ENCODE measurements around the gene PDE6H.

The PDE6H gene

DNA sequence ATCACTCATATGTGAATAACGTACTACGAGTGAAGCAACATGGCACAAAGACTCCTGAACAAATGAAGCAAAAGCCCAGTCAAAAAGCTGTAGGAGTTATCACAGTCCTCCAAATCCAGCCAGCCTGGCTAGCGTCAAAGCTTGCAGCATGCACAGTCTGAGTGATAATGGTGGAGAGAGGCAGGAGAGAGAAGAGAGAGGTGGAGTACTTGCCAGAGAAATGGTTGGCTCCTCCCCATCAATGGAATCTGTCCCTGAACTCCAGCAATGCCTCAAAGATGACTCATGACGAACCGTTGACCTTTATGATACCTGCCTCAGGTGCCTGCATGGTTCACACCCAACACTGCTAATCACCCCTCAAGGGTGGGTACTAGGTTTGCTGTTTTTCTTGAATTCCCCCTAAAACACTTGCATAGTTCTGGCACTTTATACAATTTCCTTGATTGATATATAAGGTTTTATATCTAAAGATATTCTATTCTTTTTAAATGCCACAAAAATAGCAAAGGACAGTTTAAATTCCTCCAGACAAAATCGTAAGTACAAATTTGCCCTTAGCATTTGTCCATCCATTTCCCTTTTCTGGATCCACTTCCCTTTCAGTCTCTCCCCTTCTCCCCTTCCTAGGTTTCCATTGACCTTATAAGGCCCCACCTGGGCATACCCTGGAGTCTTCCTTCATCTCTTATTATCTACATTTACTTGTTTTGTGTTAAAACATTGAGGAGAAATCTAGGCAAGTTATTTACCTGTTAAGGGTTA is 21.7 kb upstream of the PDE6H start:
- peak; percentile 15; the same call in 2 of the 3 replicates for ATAC-seq
- TF ChIP-seq ZFP3 (CRISPR knock-in tag; IDR thresholded peaks at IDR 0.05): no peak
- 0 out of 2 replicates have a peak, but pooled peaks have one; percentile 7 for TF ChIP-seq ISL1 (CRISPR knock-in tag; IDR thresholded peaks at IDR 0.05)

DNA sequence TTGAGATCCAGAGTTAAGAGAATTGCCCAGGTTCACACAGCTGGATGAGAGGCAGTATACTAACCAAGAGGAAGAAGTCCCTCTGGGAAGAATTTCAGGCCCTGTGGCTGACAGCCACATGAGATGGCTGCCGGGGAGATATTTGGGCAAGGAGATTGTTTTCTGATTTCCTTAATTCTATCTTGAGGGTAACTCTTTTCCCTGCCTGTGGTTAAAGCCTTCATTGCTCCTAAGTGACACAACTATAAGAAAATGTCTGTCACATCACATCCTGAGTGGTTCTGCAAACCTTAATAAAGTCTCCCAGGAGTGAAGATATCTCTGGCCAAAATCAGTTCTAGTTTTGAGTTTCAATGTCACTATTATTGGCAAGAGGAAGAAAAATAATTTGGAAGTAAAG is 21.0 kb upstream of the PDE6H start:
- no peak for ATAC-seq
- TF ChIP-seq, protein P1, sequence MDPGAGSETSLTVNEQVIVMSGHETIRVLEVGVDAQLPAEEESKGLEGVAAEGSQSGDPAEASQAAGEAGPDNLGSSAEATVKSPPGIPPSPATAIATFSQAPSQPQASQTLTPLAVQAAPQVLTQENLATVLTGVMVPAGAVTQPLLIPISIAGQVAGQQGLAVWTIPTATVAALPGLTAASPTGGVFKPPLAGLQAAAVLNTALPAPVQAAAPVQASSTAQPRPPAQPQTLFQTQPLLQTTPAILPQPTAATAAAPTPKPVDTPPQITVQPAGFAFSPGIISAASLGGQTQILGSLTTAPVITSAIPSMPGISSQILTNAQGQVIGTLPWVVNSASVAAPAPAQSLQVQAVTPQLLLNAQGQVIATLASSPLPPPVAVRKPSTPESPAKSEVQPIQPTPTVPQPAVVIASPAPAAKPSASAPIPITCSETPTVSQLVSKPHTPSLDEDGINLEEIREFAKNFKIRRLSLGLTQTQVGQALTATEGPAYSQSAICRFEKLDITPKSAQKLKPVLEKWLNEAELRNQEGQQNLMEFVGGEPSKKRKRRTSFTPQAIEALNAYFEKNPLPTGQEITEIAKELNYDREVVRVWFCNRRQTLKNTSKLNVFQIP (CRISPR knock-in tag; IDR thresholded peaks at IDR 0.05; ENCODE audit: borderline replicate concordance, low read depth): no peak
- TF ChIP-seq TCF4 (CRISPR knock-in tag; IDR thresholded peaks at IDR 0.05; ENCODE audit: borderline replicate concordance) (no peak), ISL1 (CRISPR knock-in tag; IDR thresholded peaks at IDR 0.05) (no peak), ZNF565 (CRISPR knock-in tag; conservative IDR thresholded peaks at IDR 0.05; ENCODE audit: low read depth) (no peak), OSR1 (CRISPR knock-in tag; IDR thresholded peaks at IDR 0.05) (no peak), PPARA (CRISPR knock-in tag; IDR thresholded peaks at IDR 0.05; ENCODE audit: borderline replicate concordance) (no peak), TOX (CRISPR knock-in tag; IDR thresholded peaks at IDR 0.05; ENCODE audit: borderline replicate concordance) (no peak), ZC3H10 (CRISPR knock-in tag; IDR thresholded peaks at IDR 0.05) (no peak), ZFP3 (CRISPR knock-in tag; IDR thresholded peaks at IDR 0.05) (no peak), CSDC2 (CRISPR knock-in tag; IDR thresholded peaks at IDR 0.05) (no peak), RARB (CRISPR knock-in tag; IDR thresholded peaks at IDR 0.05) (no peak), ZNF70 (CRISPR knock-in tag; IDR thresholded peaks at IDR 0.05) (no peak)
- TF ChIP-seq, protein P2, sequence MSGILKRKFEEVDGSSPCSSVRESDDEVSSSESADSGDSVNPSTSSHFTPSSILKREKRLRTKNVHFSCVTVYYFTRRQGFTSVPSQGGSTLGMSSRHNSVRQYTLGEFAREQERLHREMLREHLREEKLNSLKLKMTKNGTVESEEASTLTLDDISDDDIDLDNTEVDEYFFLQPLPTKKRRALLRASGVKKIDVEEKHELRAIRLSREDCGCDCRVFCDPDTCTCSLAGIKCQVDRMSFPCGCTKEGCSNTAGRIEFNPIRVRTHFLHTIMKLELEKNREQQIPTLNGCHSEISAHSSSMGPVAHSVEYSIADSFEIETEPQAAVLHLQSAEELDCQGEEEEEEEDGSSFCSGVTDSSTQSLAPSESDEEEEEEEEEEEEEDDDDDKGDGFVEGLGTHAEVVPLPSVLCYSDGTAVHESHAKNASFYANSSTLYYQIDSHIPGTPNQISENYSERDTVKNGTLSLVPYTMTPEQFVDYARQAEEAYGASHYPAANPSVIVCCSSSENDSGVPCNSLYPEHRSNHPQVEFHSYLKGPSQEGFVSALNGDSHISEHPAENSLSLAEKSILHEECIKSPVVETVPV (CRISPR knock-in tag; IDR thresholded peaks at IDR 0.05): no peak
- TF ChIP-seq, protein P3, sequence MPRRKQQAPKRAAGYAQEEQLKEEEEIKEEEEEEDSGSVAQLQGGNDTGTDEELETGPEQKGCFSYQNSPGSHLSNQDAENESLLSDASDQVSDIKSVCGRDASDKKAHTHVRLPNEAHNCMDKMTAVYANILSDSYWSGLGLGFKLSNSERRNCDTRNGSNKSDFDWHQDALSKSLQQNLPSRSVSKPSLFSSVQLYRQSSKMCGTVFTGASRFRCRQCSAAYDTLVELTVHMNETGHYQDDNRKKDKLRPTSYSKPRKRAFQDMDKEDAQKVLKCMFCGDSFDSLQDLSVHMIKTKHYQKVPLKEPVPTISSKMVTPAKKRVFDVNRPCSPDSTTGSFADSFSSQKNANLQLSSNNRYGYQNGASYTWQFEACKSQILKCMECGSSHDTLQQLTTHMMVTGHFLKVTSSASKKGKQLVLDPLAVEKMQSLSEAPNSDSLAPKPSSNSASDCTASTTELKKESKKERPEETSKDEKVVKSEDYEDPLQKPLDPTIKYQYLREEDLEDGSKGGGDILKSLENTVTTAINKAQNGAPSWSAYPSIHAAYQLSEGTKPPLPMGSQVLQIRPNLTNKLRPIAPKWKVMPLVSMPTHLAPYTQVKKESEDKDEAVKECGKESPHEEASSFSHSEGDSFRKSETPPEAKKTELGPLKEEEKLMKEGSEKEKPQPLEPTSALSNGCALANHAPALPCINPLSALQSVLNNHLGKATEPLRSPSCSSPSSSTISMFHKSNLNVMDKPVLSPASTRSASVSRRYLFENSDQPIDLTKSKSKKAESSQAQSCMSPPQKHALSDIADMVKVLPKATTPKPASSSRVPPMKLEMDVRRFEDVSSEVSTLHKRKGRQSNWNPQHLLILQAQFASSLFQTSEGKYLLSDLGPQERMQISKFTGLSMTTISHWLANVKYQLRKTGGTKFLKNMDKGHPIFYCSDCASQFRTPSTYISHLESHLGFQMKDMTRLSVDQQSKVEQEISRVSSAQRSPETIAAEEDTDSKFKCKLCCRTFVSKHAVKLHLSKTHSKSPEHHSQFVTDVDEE (CRISPR knock-in tag; IDR thresholded peaks at IDR 0.05): no peak
- TF ChIP-seq, protein P4, sequence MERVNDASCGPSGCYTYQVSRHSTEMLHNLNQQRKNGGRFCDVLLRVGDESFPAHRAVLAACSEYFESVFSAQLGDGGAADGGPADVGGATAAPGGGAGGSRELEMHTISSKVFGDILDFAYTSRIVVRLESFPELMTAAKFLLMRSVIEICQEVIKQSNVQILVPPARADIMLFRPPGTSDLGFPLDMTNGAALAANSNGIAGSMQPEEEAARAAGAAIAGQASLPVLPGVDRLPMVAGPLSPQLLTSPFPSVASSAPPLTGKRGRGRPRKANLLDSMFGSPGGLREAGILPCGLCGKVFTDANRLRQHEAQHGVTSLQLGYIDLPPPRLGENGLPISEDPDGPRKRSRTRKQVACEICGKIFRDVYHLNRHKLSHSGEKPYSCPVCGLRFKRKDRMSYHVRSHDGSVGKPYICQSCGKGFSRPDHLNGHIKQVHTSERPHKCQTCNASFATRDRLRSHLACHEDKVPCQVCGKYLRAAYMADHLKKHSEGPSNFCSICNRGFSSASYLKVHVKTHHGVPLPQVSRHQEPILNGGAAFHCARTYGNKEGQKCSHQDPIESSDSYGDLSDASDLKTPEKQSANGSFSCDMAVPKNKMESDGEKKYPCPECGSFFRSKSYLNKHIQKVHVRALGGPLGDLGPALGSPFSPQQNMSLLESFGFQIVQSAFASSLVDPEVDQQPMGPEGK (CRISPR knock-in tag; IDR thresholded peaks at IDR 0.05; ENCODE audit: borderline replicate concordance): no peak

DNA sequence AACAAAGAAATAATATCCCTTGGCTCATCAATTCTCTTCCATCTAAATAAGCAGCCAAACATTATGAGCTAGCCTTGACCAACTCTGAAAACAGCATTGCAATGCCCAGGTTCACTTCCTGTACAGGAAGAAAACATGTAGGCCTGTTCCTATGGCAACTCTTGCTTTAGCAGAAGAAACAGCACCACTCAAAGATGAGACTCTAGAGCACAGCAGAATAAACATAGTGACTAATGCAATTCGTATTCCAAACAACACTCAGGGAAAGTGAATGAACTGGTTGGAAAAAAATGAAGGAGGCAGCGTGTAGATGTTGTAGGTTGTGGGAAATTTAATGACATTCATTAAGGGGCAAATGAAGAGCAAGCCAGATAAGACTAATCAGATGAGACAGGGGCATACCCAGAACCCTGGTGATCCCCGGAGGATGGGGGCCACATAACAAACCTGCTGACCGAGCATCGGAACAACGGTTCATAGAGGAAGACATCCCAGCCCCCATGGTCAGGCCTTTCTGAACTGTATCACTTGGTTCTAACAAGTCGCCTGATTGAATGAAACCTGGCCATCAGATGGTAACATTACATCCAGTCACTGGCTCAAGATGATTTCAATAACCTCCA is 20.4 kb upstream of the PDE6H start:
- peak; percentile 91 for ATAC-seq
- TF ChIP-seq ZFP30 (CRISPR knock-in tag; IDR thresholded peaks at IDR 0.05): no peak
- 0 out of 2 replicates have a peak, but pooled peaks have one; percentile 58 for TF ChIP-seq ZFP3 (CRISPR knock-in tag; IDR thresholded peaks at IDR 0.05)
- TF ChIP-seq CSDC2 (CRISPR knock-in tag; IDR thresholded peaks at IDR 0.05): 0 out of 2 replicates have a peak, but pooled peaks have one; percentile 24
- peak; percentile 34; the same call in 1 of the 2 replicates for TF ChIP-seq ZC3H10 (CRISPR knock-in tag; IDR thresholded peaks at IDR 0.05)
- TF ChIP-seq, protein P2 (CRISPR knock-in tag; IDR thresholded peaks at IDR 0.05): no peak
- no peak for TF ChIP-seq PPARA (CRISPR knock-in tag; IDR thresholded peaks at IDR 0.05; ENCODE audit: borderline replicate concordance)
- TF ChIP-seq ISL1 (CRISPR knock-in tag; IDR thresholded peaks at IDR 0.05): peak; percentile 26
- no peak for TF ChIP-seq OSR1 (CRISPR knock-in tag; IDR thresholded peaks at IDR 0.05)
